ENCODE results near the gene CARHSP1.
"Not testable (repeated sequence)": the region's sequence is repeated elsewhere in the genome, so short reads cannot be mapped to it uniquely, and the experiment has no call there.

Gene CARHSP1

DNA sequence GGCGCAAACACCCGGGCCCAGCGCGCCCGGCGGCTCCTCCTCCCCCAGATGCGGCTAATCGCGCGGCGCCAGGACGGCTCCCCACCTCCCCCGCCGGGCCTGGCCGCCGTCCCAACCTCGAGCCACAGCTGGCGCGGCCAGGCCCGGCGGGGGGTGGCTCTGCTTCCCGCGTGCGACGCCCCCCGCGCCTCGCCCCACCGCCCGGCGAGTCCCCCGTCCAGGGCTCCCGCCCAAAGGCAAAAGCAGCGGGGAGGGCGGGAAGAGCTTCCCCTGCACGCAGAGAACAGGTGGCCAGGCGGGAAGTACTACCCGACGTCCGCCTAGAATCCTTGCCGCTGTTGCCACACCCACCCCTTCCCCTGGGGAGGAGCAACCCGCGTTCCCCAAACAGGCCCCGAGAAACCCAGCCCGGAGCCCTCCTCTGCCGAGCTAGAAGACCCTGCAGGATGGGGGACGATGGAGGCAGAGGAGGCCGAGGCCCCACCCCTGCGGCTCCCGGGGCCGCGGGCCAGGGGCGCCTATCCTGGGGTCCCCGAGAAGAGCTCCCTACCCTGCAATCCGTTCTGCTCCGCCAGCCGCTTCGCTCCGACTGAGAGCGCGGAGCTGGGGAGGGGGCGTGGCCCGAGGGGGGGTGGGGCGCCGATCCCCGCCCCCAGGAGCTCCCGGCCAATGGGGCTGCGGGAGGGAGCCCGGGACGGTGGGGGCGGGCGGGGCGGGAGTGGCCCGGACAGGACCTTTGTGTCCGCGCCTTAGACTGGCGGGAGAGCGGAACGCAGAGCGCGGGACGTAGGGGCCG is at the start of gene CARHSP1:
CARHSP1 (minus strand) TSS at position 591 of the 796 bp plus-strand sequence. CDS start 9,678 bp downstream, outside the sequence.
- DNase-seq, result peak; percentile 92

GRCh38 chr16:8917336-8917735 is 48.5 kb upstream of the CARHSP1 start:
- DNase-seq, result not testable (repeated sequence)

DNA sequence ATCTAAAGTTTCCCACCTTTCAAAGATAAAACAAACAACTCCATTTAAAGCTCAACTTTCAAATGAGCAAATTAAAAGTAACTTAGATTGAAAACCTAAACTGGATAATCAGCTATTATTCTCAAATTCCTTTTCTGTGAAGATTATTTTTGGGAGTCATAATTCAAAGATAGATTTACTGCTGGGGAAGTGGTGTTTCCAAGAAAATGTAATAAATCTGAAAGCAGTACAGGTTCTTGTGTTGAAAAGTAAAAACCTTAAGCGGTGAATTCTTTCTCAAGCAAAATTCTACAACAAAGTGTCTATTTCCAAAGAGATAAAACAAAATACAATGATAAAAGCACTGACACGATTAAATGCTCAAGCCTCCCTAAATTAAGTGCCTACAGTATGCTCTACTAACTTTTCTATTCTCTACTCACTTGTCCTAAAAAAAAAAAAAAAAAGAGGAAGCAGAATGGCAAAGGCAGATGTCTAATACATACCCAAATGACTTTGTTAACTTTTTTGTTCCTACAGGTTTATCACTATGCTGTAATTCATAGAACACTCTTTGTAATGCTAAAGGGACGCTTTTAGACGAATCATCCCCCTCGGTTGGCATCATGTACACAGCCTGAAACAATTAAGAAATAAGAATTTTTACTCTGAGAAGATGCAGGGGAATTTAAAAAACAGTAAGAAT is 47.9 kb upstream of the CARHSP1 start:
- DNase-seq, result no peak

DNA sequence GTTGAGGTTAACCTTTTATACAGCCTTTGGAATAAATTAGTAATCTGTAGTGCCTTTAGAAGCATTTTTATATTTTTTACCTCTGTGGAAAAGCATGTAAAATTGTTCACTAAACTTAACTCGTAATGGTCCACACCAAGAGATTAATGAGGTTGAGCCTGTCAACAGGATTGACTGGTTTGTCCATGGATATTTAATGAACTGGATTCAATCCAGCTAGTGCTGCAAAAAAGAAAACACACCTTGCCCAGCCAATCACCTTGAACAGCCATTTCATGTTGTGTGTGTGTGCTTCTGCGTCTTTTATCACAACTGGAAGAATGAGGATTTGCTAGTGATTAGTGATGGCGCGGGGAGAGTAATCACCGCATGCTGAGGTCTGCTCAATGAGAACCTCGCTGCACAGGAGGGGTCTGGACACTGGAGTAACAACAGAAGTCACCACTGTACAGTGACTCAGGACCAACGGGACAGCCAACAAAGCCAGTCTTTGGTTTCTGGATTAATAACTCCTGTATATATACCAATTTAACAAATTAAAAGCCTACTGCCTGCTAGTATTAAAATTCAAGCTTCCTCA is 47.0 kb upstream of the CARHSP1 start:
- DNase-seq, result no peak

DNA sequence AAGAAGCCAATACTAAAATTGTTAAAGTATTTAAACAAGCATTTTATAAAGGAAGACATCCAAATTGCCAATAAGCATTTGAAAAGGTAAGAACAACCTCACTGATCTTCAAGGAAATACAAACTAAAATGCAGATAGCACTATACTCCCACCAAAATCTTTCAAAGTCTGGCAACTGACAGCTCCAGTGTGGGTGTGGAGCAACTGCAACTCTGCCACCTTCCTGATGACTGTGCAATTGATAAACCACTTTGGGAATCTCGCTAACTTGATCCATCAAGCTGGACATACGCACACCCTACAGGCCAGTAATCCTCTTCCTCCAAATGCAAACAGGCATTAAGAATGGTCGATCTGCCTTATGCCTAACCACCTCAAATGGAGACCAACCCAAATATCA is 45.3 kb upstream of the CARHSP1 start:
- DNase-seq, result no peak

DNA sequence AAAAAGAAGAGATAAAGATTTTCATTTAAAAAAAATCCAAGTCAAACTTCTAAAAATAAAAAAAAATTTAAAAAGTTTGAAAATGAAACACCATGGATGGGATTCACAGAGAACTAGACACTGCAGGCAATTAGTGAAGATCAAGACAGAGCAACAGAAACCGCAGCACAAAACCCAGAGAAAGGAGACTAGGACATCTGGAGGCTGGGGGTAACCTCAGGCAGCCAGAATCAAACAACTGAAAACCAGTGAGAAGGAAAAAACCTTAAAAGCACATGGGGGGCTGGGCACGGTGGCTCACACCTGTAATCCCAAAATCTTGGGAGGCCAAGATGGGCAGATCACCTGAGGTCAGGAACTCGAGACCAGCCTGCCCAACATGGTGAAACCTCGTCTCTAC is 44.0 kb upstream of the CARHSP1 start:
- no peak for DNase-seq

DNA sequence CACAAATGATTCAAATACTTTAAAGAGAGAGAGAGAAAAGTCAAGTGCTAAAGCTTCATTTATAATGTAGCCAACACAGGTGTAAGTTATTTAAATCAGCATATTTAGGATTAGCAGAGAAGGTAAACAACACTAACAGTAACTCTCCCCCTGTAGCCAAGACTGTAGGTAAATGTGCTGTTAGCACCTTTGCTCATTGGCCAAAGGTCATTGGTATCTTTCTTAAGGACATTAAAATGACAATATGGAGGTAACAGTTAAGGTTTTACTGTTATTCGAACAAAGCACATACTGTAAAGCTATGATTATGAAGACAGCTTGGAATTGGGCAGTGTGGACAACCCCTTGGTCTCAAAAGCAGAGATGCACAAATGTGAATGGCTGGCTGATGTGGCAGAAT is 42.0 kb upstream of the CARHSP1 start:
- no peak for DNase-seq

DNA sequence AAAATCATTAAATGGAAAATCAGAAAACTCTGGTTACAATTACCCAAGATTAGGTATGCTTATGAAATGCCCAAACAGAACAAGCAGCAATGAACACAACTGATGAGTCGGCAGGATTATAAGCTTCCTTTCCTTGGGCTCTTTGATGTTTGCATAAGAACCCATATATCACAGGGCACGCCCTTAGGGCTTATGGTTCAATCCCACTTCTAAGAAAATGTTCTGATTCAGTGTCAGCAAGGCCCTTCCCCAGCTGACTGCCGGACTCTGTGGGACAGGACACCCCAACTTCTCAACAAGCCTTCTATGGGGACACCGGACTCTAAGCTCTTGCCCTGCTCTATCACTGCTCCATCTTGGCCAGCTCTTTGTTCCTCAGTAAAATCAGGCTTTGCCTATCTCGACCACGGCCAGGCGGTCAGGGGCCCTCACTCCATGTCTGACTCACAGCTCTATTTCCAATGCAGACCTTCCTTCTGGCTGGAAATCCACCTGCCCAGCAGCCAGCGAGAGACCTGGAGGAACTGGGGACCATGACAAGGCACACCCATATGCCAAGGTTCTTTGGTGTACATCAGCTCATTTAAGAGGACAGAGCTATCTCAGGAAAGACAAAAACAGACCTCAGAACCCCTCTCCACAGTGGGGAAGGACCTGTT is 40.1 kb upstream of the CARHSP1 start:
- DNase-seq, result peak; percentile 10

- no peak for DNase-seq
Measured at GRCh38 chr16:8907096-8907495, 38.3 kb upstream of the CARHSP1 start.

GRCh38 chr16:8905795-8906591 is 37.2 kb upstream of the CARHSP1 start:
- no peak for DNase-seq

DNA sequence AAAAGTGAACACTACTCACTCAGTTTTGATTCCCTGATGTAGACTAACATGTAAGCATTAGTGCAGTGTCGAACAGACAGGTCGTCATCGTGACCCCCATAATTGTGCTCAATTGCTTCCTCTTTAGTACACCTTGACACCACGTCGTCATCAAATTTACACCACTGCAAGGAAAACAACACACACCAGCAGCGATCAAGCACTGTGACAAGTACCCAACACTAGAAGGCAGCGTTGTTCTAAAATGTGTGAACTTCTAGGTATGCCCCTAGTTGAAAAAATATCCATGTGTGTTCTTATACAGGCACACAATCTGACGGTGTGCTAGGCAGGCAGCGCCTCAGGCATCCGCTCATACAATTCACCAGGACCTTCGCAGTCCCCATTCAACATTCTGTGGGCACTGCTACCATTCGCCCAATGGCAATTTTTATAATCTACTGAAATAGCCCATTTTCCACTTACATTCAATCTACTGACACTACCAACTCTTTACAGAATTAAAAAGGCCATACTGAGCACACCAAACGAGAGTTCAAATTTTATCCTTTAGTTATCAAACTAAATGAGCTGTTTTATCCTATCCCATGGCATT is 36.5 kb upstream of the CARHSP1 start:
- no peak for DNase-seq

DNA sequence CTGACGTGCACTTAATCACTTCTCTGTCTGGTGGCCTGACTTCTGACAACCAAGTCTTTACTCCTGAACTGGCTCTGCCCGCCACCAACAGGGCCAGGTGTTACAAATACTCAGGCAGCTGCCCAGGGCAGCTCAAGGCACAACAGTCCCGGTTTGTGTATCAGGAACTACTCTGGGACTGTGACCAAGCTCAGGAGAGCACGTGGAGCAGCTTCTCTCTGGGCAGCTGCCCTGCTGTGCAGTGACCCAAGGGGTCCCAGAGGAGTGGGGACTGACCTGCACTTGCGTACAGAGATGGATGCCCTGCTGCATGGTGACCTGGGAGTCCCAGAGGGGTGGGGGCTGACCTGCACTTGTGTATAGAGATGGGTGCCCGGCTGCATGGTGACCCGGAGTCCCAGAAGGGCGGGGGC is 35.2 kb upstream of the CARHSP1 start:
- DNase-seq, result no peak

GRCh38 chr16:8903004-8903403 is 34.2 kb upstream of the CARHSP1 start:
- no peak for DNase-seq

- DNase-seq, result no peak
Measured at GRCh38 chr16:8901320-8901861, 32.6 kb upstream of the CARHSP1 start.

- DNase-seq, result no peak
Measured at GRCh38 chr16:8900343-8900742, 31.5 kb upstream of the CARHSP1 start.

DNA sequence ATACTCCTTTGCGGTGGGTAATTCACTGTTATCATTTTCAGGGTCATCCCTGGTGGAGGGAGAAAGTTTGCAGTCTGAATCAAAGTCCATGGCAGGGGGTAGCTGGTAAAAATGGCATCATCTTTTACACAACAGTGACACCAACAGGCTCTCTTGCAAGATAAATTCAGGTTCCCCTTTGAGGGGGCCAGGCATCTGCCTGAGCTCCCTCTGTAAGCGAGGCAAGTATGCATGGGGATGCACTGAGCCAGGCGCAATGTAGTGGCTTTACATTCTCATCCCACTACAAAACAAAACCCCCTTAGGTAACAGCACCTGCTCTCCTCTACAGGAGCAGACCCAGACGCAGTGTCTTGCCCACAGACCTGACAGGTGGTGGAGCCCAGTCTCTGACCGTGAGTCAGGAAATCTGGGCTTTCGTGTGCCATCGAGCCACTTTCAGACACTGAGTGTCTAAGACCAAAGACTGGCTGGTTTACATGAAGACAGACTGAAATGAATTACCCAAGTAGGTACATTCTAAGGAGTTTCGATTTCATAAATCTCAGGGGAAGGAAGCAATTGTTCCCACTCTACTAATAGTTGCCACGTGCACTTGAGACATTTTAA is 31.0 kb upstream of the CARHSP1 start:
- DNase-seq, result no peak

DNA sequence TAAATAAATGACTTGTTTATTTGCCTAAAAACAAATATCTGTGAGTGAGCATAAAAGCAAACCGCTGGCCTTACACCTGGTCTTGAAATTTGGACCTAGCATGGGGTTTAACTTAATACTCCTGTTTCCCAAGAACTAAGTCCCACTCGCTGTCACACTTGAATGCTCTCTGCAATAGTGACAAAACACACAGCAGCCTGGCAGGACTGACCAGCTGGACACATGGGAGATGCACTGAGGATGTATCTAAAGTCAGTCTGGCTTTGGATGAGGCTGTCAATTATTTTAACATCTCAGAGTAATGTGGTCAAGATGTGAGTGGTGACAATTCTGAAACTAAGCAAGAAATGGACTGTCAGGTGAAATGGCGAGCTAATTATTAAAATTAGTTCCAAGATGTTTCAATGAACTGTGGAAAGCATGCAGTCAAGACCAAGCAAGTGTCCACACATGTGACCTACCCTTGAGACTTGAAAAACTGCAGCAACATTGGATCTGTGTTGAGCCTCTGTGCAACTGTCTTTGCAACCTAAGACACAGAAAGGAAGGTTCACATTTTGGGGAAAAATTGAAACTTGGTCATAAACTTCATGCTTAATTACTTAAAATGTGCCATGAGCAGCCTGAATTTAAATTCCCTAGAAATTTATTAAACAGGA is 30.0 kb upstream of the CARHSP1 start:
- no peak for DNase-seq

- no peak for DNase-seq
Measured at GRCh38 chr16:8894736-8895334, 26.0 kb upstream of the CARHSP1 start.

GRCh38 chr16:8893976-8894690 is 25.3 kb upstream of the CARHSP1 start:
- DNase-seq, result no peak

DNA sequence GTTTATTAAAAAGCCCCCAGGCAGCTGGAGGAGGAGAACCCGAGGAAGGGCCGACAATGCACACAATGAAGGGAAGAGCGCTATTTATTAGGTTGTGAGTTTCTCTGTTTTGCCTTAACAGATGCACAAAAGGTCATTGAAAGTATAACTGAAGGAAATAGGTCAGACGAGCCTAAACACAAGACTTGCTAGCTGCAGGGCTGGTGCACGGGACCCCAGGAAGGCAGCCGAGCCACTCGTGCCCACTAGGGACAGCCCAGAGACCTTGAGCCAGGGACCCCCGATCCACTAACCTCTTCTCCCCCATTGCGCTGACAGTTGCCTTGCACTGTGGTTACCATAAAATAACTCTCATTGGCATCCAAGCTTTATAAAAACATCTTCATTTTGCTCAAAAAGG is 24.6 kb upstream of the CARHSP1 start:
- DNase-seq, result no peak
